Ammon's horn (tissue), 1 donor: ENCODE results near the gene ZNF764.
"Not testable (repeated sequence)": the region's sequence is repeated elsewhere in the genome, so short reads cannot be mapped to it uniquely, and the experiment has no call there.

Source experiments
- DNase-seq: peaks from one replicate; pipeline ENCODE4 v3.0.0-alpha.2; 2016; ENCODE audit warnings: low spot score

Gene ZNF764

GRCh38 chr16:30557957-30558788 lies at the start of gene ZNF764:
Gene ZNF764, minus strand, starts transcription at chr16:30558374. Its CDS starts 192 bp downstream, at chr16:30558182.
- peak; percentile 98 for DNase-seq

DNA sequence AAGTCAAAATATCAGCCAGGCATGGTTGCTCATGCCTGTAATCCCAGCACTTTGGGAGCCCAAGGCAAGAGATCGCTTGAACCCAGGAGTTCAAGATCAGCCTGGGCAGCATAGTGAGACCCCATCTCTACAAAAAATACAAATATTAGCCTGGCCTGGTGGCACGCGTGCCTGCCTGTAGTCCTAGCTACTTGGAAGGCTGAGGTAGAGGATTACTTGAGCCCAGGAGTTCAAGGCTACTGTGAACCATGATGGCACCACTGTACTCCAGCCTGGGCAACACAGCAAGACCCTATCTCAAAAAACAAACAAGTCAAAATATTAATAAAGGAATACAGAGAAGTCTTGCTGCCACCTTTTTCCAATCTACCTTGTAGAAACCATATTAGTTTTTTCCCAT lies 47.8 kb upstream of the ZNF764 start:
- no peak for DNase-seq

GRCh38 chr16:30605158-30605557 lies 47.0 kb upstream of the ZNF764 start:
- DNase-seq, result peak; percentile 46

- DNase-seq, result no peak
Observed at GRCh38 chr16:30604316-30604947, 46.3 kb upstream of the ZNF764 start.

GRCh38 chr16:30603945-30604315 lies 45.8 kb upstream of the ZNF764 start:
- no peak for DNase-seq

DNA sequence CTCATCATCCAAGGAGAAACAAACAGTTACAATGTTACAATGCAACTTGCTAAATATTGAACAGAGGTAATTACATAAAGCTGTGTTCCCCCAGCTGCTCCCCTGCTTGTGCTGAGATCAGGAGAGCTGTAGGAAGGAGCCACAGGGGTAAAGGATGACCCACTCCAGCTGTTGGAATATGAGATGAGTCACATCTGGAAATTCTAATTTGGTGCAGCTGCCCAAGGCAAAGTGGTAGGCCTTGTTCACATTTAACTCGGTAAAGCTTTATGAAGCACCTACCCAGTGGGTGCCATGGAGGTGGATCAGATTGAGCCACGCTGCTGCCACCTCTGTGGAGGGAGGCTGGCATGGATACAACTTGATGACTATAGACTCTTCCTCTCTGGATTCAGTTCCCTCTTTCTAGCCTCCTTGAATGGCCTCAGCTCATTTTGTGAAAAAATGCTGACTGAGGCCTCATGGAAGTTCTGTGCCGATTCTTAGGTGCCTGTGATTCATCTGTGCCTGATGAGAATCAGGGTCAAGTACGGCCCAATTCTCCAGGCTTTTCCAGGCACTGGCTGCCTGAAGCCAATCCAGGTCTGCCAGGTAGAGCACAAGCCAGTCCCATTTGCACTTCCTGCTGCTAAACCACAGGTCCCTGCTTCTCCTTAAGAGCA lies 44.6 kb upstream of the ZNF764 start:
- peak; percentile 42 for DNase-seq

DNA sequence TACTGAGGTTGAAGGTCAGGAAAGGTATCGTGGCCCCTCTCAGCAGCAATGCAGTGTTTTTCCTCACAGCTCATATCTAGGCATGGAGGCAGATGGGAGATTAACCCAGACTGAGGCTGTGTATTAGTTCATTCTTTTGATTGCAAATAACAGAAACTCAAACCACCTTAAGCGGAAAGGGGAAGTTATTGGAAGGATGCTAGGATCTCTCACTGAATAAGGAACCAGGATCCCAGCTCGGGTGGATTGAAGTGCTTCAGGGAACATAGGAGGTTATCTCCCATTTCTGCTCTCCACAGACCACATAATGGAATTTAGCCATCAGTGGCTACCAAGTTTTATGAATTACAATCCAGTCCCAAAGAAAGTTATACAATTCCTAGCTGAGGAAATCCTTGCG lies 43.8 kb upstream of the ZNF764 start:
- no peak for DNase-seq

- no peak for DNase-seq
Observed at GRCh38 chr16:30600929-30601328, 42.8 kb upstream of the ZNF764 start.

GRCh38 chr16:30600215-30600614 lies 42.0 kb upstream of the ZNF764 start:
- no peak for DNase-seq

DNA sequence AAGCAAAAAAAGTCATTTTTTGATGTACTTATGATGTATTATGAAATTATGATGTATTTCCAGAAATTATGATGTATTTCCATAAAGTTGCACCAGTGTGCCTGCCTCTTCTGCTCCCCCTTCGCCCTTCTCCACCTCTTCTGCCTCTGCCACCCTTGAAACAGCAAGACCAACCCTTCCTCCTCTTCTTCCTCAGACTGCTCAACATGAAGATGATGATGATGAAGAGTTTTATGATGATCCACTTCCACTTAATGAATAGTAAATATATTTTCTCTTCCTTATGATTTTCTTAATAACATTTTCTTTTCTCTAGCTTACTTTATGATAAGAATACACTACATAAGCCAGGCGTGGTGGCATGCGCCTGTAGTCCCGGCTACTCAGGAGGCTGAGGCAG lies 34.7 kb upstream of the ZNF764 start:
- no peak for DNase-seq

DNA sequence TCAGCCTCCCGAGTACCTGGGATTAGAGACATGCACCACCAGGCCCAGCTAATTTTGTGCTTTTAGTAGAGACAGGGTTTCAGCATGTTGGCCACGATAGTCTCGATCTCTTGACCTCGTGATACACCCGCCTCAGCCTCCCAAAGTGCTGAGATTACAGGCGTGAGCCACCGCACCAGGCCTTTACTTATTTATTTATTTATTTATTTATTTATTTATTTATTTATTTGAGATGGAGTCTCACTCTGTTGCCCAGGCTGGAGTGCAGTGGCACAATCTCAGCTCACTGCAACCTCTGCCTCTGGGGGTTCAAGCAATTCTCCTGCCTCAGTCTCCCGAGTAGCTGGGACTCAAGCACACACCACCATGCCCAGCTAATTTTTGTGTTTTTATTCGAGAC lies 32.7 kb upstream of the ZNF764 start:
- DNase-seq, result not testable (repeated sequence)

GRCh38 chr16:30589582-30589981 lies 31.4 kb upstream of the ZNF764 start:
- not testable (repeated sequence) for DNase-seq

DNA sequence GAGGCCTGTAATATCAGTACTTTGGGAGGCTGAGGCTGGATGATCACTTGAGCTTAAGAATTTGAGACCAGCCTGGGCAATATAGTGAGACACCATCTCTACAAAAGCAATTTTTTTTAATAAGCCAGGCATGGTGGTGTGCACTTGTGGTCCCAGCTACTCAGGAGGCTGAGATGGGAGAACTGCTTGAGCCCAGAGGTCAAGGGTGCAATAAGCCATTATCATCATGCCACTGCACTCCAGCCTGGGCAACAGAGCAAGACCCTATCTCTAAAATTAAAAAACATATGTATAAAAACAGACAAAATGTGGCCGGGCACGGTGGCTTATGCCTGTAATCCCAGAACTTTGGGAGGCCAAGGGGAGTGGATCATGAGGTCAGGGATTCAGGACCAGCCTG lies 30.5 kb upstream of the ZNF764 start:
- DNase-seq, result no peak

- peak; percentile 99 for DNase-seq
Observed at GRCh38 chr16:30585400-30586191, 27.4 kb upstream of the ZNF764 start, which contains the start of gene ZNF785. Gene ZNF785, minus strand, starts transcription at chr16:30585697. Its CDS starts 86 bp downstream, at chr16:30585611.

GRCh38 chr16:30585022-30585399 lies 26.8 kb upstream of the ZNF764 start:
- DNase-seq, result peak; percentile 28

- DNase-seq, result no peak
Observed at GRCh38 chr16:30582611-30583340, 24.6 kb upstream of the ZNF764 start.

DNA sequence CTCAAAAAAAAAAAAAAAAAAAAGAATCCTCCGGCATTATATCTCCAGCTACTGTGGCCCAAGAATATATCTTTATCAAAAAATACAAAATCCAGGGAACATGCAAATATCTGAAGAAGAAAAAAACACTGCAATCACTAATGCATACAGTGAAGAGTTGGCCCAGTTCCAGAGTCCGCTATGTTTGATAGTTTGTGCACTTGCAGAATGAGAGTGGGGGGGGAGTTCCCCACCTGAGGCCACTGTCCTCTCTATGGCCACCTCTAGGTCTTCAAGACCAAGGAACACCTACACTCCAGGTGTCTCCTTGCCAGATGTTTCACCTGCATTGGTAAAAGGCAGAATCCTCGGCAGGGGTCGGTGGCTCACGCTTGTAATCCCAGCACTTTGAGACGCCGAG lies 23.3 kb upstream of the ZNF764 start:
- DNase-seq, result no peak

- DNase-seq, result no peak
Observed at GRCh38 chr16:30574678-30575077, 16.5 kb upstream of the ZNF764 start.

DNA sequence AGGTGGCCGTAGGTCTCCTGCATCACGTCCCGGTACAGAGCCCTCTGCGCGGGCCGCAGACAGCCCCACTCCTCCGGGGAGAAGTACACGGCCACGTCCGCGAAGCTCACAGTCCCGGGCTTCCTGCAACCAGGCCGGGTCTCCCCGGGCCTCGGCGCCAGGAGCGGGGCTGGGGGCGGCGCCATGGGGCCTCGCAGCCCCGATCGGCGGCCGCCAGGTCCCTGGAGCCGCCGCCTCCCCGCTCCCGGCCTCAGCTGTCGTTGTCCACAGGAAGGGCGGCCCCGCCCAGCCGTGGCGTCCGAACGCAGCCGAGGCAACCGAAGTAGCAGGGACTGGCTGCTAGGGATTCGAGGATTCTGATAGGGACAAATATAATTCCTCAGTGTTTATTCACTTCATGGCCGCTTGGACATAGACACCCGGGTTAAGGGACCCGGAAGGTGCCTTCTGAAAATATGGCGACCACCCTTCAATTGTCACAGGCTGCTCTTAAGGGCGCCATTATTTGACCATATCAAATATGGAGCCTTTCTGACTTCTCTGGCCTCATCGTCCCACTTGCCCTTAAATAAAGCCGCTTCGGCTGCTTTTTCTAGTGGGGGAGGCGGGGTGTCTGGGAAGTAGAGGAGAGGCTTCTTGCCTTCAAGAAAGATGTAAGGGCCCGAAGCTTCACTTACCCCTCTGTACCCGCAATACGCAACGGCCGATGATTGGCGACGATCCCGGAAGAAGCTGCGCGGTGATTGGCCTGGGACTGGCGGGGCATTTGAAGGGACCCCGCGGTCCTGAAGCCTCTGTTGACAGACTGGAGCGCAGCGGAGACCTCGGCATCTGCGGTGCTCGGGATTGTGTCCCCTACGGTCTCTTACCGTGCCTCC lies 13.5 kb upstream of the ZNF764 start, which contains the start of gene ZNF688:
ZNF688 (minus strand) TSS at position 270 of the 878 bp plus-strand sequence; CDS start at position 185, 85 bp downstream.
- peak; percentile 97 for DNase-seq
